Umbilical cord (tissue), 2 donors: ENCODE results near the gene KCNQ2. TPM values are rescaled to one million over a fixed set of nuclear protein-coding genes. Genes with fewer than 3 reads are reported as not detected.
A peak's percentile ranks its signal among the peaks of the same experiment; 100 is the strongest.

ENCODE experiments used
- DNase-seq: peaks from one replicate; pipeline ENCODE4 v3.0.0-alpha.2; 2015; ENCODE audit warnings: low spot score
- total RNA-seq: library from RNA; depleted of rRNA; stranded (reverse); fragments of >200 nt; gene quantifications from one replicate; pipeline ENCODE4 v1.2.3, GENCODE V29; 2014; ENCODE audit warnings: low replicate concordance; ENCODE audit not compliant: insufficient read depth

The KCNQ2 gene
- total RNA-seq, 1 donor from 2014 or later, result 0.96 TPM

DNA sequence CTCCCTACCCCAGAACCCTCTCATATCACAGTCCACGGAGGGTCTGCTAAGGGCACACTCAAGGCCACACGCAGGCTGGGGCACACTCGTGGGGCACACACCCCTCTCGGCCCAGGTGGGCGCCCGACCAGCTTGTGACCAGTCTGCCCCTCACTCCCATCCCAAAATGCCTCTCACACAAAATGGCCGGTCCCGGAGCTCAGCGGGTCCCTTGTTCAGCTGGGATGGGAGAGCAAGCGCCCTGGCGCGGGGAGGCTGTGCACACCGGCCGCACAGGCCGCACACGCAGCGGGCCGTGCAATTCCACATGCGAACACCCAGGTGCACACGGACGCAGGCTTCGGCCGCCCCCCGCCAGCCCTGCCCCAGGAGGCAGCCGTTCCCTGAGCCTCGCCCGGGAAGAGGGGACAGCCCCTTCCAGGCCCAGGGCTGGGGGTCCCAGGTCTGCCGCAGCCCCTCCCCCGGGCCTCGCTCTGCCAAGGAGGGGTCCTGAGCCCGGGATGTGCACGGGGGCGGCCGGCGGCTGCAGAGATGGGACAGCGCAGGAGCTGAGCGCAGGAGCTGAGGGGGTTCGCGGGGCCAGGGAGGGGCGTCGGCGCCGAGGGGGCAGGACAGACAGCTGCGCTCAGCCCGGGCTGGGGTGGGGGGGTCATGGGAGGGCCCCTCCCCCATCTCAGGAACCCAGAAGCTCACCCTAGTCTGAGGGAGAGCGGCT is 1.3 kb downstream of the KCNQ2 start:
- DNase-seq, result no peak

DNA sequence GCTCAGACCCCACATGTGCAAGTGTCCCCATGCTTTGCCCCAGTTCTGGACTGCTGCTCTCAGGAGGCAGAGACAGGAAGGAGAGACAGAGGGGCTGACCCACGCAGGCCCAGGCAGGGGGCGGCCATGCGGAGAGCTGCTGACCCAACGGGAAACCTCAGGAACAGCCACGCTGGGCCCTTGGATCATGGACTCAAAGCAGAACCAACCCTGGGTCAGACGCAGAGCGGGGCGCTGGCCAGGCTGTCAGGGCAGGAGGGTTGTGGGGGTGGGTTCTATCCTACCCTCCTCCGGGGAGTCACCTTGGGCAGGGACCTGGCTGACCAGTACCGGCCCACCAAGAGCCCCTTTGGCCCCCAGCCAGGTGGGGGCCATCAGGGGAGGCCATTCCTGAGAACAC is 2.0 kb downstream of the KCNQ2 start:
- no peak for DNase-seq

DNA sequence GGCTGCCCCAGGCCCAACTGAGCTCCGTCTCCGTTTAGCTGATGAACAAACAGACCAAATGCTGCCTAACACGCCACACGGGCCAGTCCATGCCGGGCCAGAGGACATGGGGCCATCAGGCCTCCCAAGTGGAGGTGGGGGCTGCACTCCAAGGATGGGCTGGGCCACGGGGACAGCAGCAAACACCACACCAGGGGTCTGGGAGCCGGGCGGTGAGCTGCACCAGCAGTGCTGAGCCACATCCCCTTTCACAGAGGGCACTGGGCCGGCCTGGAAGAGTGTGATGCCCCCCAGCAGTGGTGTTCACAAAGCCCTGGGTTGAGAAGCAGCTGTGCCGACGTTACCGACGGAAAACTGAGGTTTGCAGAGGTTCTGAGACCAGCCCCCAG is 2.7 kb downstream of the KCNQ2 start:
- DNase-seq, result no peak

DNA sequence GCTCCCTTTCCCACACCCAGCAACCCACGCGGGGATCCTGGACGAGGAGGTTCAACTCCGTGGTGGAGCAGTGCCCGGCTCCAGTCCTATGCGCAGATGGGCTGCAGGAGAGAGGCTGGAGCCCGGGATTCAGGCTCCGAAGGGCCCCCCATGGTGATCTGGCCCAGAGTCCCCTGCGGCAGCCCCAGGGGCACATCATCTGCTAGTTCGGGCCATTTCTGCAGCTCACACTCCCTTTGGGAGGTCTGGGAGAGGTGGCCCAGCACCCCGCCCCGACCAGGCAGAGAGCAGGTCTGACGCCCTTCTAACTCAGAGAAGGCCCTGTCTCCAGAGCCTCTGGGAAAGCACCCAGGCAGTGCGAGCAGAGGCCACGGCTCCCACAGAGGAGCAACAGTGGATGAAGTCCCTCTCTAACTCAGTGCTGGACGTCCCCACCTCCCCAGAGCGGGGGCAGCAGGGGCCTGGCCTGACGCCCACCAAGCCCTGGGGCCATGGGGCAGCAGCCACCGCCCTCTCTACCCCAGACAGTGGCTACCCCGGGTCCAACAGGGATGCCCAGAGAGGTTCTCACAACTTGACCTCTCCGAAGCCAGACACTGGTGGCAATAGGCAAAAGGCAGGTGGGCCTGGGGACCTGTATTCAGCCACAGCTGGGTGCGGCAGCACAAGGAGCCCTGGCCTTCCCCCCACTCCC is 3.3 kb downstream of the KCNQ2 start:
- DNase-seq, result no peak

DNA sequence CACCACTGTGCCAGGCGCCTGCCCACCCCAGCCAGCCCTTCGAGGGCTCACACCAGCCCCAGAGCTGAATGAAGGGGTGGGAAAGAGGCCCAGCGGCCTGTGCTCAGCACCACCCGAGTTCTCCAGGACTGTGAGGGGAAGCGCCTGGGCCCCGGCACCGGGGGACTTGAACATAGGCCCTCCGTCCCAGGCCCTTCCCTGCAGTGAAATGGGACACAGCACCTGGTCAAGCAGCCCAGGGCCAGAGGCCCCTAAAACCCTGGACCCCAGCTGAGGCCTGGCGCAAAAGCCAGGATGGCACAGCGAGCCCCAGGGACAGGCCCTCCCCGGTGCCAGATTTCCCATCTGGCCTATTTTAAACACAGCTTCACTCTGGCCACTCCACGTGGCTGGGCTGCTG is 4.0 kb downstream of the KCNQ2 start:
- no peak for DNase-seq

DNA sequence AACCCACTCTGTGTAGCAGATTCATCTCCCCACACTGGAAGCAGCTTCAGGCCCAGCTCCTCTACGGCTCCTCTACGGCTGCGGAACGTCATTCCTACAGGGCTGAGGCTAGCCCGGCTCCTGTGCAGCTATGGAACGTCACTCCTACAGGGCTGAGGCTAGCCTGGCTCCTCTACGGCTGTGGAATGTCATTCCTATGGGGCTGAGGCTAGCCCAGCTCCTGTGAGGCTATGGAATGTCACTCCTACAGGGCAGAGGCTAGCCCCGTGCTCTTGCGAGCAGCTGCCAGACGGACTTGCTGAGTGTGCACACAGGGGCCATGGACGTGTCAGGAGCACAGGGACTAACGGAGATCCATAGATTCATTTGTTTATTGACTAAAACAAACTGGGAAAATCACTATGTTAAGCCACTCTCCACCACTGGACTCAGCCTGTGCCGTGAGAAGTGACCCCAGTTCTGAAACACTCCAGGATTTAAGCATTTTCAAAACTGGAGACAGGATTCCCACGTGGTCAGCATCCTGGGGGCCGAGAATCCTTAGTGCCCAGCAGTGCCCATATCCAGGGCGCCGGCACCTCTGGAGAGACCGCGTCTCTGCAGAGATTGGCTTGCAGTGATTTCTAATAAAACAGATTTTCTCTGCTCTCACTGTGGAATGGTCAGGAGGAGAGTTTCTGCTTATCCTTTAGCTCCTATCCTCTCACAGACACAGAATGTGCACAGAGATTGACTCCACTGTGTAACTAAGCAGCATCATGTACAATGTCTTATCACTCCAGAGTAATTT is 5.0 kb downstream of the KCNQ2 start:
- DNase-seq, result no peak

DNA sequence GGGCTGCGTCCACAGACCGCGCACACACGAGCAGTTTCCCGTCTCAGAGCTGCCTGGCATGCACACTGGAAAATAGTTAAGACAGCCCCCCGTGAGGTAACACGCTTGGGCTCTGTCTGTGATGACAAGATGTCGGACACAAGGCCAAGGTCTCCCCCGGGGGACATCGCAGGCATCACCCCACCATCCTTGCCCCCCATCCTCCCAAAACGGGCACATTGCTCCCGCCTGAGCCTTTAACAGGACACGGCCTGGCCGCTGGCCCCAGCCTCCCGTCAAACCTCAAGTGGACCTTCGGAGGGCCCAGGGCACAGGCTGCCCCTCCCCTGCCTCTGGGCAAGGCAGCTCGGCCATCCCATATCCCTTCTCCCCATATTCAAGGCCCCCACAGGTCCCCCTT is 5.6 kb downstream of the KCNQ2 start:
- DNase-seq, result no peak

DNA sequence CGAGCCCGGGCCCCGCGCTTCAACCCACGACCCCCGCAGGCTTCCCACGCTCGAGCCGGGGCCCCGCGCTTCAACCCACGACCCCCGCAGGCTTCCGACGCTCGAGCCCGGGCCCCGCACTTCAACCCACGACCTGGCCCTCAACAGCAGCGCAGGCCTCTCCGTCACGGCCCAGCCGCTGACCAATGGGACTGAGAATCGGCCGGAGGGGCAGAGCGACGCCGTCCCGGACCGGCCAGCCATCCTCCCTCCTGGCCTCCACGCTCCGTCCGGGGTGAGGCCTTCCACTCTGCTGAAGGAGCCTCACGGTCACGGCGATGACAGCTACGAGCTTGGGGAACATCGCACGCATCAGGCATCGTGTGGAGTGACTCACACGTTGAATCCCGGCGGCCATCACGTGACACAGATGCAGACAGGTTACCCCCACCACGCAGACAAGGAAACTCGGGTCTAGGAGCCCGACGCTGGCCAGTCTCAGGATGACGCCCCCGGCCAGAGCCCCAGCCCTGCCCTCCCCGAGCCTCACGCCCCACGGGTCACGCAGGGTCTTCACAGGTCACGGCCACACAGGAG is 6.1 kb downstream of the KCNQ2 start:
- no peak for DNase-seq

DNA sequence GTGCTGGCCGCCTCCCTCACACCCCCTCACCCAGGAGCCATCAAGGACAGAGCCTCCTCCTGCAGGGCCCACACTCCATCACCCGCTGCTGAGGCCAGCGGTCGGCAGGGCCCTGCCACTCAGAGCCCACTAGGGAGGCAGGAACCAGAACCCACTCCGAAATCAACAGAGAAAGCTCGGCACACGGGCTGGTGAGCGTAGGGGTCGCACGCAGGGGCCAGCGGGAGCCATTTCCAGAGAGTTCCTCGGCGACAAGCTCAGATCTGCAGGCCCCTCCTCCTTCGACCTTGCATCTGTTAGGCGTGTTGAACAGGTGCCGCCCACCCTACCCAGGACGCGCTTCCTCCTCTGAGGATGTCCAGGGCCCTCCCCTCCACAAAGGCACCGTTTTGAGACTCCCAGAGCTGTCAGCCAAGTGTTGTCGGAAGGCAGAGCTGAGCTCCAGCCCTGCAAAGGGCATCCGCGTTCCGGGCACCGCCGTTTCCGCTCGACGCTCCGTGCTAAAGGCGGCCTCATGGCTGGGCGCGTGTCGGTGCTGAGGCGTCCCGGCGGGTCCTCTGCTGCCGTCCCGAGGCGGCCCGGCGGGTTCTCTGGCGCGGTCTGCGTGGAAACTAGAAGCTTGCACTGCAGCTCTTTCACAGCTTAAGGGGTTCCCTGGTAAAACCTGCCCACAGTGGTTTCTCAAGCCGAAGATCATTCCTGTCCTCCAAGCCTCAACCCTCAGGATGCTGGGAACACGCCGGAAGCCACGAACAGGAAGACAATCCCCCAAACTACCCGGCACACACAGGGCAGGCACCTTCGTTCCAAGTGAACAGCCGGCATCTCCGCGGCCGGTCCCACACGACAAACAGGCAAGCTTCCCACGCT is 6.8 kb downstream of the KCNQ2 start:
- no peak for DNase-seq

DNA sequence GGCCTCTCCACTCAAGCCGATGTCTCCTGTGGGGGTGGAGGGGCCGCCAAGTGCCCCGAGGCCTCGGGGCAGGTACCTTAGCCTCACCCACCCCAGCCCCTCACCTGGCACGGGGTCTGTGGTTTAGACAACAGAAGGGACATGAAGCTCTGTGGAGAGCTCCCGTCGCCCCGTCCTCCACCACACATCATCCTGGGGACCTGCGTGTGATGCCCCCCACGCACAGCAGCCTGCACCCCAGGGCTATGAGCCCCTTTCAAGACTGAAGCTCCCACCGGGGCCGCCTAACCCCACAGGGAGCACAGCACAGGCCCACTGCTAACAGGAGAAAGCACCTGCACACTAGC is 8.2 kb downstream of the KCNQ2 start:
- no peak for DNase-seq

DNA sequence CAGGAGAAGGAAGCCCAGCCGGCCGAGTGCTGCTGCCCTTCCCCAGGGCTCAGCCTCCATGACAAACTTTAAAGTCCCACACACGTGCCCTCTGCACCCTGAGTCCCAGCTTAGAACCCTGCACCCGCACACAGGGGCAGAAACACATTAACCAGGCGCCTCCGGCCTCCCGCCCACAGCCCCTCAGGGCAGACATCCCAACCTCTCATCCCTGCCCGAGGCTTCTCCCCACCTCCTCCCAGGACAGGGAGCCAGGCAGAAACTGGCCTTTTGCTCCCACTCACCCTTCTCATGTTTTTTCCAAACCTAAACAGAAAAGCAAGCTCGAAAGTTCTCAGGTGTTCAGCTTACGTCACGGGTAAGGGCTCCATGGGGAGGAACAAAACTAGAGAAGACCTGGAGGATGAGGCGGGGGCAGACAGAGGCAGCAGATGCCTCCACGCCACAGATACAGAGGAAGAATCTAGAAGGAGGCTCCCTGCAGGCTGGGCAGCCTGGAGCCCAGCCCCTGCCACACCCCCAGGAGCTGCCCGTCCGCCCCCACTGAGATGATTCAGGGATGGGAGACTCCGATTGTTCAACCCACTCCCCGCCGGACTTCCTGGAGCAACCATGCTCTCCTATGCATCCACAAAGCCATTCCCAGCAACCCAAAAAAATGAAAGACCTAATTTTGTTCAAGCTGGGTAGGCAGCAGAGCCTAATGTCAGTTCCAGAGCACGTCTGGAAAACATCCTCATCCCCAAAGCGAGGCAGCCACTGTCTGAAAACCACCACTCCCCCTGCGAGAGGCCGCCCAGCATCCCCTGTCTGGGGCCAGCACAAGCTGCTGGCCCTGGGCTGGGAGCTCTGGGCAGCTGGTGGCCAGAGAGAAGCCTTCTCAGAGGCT is 8.8 kb downstream of the KCNQ2 start:
- peak; percentile 41 for DNase-seq

DNA sequence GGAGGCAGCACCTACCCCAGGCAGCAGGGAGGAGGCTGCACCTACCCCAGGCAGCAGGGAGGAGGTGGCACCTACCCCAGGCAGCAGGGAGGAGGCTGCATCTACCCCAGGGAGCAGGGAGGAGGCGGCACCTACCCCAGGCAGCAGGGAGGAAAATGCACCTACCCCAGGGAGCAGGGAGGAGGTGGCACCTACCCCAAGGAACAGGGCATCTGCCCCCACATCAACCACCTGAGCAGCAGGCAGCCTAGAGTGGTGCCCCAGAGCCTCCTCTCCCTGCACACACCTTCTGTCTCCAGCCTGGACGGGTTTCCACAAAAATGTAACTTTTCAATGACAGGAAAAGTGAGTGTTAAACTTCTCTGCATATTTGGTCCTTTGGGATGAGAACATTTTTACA is 10.2 kb downstream of the KCNQ2 start:
- DNase-seq, result no peak

DNA sequence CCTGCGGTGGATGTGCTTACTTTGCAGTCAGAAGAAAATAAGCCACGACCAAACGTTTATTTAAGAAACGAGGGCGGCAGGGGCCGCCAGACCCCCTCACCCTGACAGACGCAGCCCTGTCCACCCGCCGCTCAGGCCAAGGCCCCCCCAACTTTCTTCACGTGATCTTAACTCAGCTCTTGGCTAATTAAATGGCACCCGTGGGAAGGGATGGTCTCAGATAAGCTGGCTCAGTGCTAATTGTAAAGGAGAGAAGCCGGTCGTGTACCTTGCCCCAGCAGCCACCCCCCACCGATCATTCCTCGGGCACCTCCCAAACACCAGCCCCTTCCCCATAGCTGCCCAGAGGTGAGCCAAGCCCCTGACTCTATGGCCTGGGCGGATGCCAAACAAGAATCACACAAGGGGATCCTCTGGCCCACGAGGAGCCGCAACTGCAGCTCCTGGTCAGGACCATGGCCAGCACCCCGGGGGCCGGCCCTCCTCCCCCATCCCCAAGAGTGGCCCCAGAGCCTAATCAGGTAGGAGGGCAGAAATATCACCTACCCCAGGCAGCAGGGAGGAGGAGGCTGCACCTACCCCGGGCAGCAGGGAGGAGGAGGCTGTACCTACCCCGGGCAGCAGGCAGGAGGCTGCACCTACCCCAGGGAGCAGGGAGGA is 11.2 kb downstream of the KCNQ2 start:
- no peak for DNase-seq

DNA sequence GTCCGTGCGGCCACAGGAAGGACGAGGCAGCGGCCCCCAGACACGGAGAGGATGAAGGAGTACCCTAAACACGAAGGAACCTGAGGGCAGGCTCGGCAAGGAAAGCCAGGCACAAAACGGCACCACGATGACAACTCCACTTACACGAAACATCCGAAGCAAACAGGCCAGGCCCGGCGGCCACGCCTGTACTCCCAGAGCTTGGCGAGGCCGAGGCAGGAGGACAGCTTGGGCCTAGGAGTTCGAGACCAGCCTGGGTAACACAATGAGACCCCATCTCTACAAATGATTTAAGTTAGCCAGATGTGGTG is 13.4 kb downstream of the KCNQ2 start:
- DNase-seq, result no peak

DNA sequence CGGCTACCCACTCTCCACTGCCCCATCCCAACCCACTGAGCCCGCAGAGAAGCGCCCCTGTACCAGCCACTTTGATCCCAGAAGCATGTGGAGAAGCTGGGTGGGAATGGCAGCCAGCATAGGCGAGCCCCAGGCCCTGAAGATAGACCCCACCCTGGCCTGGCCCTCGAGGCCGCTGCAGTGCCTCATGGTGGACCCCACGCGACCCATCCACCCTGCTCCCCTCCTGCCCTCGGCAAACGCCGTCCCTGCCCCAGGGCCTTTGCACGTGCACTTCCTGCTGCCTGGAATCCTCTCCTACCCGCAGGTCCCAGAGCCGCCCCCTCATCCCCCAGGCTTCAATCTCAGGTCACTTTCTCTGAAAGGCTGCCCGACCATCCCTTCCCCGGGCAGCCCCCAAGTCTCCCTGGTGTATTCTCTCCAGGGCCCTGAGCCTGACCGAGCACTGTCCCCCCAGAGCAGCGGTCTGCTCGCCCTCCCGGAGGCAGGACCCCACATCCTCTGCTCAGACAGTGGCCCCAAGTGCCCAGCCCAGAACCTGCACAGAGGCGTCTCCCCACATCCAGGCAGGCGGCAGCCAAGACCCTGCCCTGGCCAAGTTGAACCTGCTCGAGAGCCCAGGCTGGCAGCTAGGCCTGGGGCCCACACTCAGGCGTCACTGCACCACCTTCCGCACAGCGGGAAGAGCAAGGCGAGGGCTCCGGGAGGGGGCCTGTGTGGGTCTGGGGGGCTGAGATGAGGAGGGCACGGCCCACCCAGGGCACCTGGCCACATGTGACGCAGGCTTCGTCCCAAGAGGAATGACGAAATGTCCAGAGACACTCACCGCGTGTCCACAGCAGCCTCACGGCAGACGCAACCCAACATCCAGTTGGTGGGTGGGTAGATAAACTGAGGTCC is 14.0 kb downstream of the KCNQ2 start:
- DNase-seq, result no peak

DNA sequence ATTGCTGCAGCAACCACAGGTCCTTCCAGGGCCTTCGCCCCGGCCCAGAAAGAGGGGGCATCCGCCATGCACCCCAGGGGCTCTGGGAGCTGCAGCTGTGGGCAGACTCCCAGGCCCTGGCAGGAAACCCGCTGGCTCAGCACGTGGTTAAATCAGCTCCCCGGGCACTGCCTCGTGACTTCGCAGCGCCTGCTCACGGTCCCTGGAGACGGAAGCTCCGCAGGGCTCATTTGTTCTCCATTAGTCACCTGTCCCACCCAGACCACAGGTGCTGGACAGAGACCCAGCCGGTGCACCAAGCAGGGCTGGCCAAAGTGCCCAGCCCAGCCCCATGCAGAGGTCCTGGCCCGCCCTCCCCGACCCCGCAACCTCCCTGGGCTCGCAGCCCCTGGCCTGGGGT is 14.7 kb downstream of the KCNQ2 start:
- DNase-seq, result no peak

DNA sequence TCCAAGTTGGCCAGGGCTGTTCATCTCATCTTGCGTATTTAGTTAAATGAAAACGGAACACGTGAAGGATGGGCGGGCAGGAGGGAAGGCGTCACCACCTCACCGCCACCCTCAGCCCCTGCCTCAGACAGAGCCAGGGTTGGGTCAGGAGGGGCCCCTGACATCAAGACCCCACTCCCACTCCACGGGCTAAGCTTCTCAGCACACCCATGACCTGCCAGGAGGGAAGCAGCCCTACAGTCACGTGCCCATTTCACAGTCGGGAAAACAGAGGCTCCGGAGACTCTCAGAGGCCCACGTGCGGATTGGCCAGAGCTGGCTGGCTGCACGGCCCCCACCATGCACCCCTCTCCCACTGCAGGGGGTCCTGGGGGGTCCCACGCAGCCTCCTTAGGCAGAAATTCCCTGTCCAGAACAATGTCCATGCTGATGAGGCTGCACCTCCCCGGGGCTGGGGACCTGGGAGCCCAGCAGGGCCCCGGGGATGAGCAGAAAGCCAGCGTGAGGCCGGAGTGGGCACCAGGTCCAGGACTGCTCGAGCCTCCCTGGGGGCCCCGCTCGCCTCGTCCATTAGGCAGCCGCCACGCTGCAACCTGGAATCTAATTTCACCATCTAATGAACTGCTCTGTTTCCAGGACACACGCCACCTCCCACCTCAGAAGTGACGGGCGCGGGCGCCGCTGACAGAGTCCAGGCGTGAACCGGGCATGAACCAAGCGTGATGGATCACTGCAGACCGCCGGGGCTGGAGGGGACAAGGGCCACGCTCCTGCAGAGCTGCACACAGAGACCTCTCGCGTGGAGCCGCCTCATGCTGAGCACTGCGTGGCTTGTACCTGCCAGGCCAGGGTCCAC is 15.8 kb downstream of the KCNQ2 start:
- peak; percentile 63 for DNase-seq

DNA sequence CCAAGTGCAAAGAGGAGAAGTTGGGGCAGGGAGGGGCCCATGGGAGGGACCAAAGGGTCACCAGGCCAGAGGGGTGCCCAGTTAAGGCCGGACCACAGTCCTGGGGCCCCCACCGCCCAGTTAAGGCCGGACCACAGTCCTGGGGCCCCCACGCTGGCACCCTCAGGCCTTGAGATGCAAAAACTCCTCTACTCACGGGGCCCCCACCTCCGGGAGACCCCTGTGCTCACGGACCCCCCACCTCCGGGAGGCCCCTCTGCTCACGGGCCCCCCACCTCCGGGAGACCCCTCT is 16.9 kb downstream of the KCNQ2 start:
- DNase-seq, result no peak
